Endothelial cell of umbilical vein (primary cell): Measurements from ENCODE around the gene KIAA0753. TPM values are rescaled to one million over a fixed set of nuclear protein-coding genes. Genes with fewer than 3 reads are reported as not detected.

Experiments
- BruUV-seq: library from RNA; stranded (reverse); fragments of 400-500 nt; replicated peaks from 2 replicates; lab custom pipeline; 2021; lab: Mats Ljungman, UMichigan
- CTCF ChIA-PET: fragments of 300-600, 350-600 bp; sonication (Branson Sonifier 250); formaldehyde crosslinking; loops from one replicate; lab custom pipeline; 2021; ENCODE audit warnings: antibody characterized with exemption, inconsistent platforms; lab: Charles Lee
- POLR2A ChIA-PET: fragments of 300-600, 350-600 bp; sonication (Branson Sonifier 250); formaldehyde crosslinking; loops from one replicate; lab custom pipeline; 2021; ENCODE audit warnings: antibody characterized with exemption, inconsistent platforms; lab: Charles Lee
- DNase-seq: peaks from one replicate; pipeline ENCODE4 v3.0.0-alpha.2; 2011; ENCODE audit warnings: low read depth, low spot score
- FAIRE-seq: peaks from 2 replicates; lab custom pipeline; 2011; peaks lifted over from hg19 to GRCh38; lab: Jason Lieb, UNC
- H2AFZ ChIP-seq: 2 replicates; pipeline ENCODE4 v1.6.0; 2012; ENCODE audit warnings: low read depth, low read length, control low read depth, inconsistent platforms
- H3K27ac ChIP-seq: 2 replicates; pipeline ENCODE4 v1.5.1; 2011; ENCODE audit warnings: low read depth, mild to moderate bottlenecking, control low read depth, low read length, moderate library complexity; ENCODE audit not compliant: insufficient read depth
- H3K27me3 ChIP-seq, 2 experiments: 2 replicates each; pipeline versions ENCODE4 v1.6.0 to v1.6.1; 2011; ENCODE audit warnings: low read length in 2 of 2, mixed read lengths in 1 of 2; ENCODE audit not compliant: control insufficient read depth in 2 of 2, insufficient read depth in 2 of 2
- H3K36me3 ChIP-seq, 2 experiments: 2 replicates in 1 of 2; 3 replicates in 1 of 2; pipeline ENCODE4 v1.5.1; 2011; ENCODE audit warnings: low read length in 2 of 2, mild to moderate bottlenecking in 1 of 2, moderate library complexity in 1 of 2; ENCODE audit not compliant: control insufficient read depth in 2 of 2, insufficient read depth in 2 of 2; ENCODE audit errors: extremely low read depth in 1 of 2
- H3K4me1 ChIP-seq: 3 replicates; pipeline ENCODE4 v1.5.1; 2011; ENCODE audit warnings: mild to moderate bottlenecking, low read length; ENCODE audit not compliant: control insufficient read depth, insufficient read depth; ENCODE audit errors: extremely low read depth
- H3K4me2 ChIP-seq: 2 replicates; pipeline ENCODE4 v1.6.1; 2011; ENCODE audit warnings: low read length, control low read depth, mixed read lengths; ENCODE audit not compliant: insufficient read depth
- H3K4me3 ChIP-seq, 3 experiments: fragments of 200-600 bp in 1 of 3; sonication (generic), shearing (Covaris generic) in 1 of 3; replicated peaks in 1 of 3; 2 replicates each; pipeline ENCODE4 v1.5.1; 2011 to 2016; ENCODE audit warnings: control low read depth in 3 of 3, low read length in 3 of 3, mild to moderate bottlenecking in 2 of 3, inconsistent platforms in 1 of 3, low read depth in 1 of 3, moderate library complexity in 1 of 3; ENCODE audit not compliant: insufficient read depth in 1 of 3
- H3K79me2 ChIP-seq: 2 replicates; pipeline ENCODE4 v1.6.0; 2012; ENCODE audit warnings: low read length, inconsistent platforms; ENCODE audit not compliant: control insufficient read depth, insufficient read depth
- H3K9ac ChIP-seq: replicated peaks from 2 replicates; pipeline ENCODE3; 2011; ENCODE audit warnings: low read length, control low read depth; ENCODE audit not compliant: insufficient read depth; ENCODE audit errors: extremely low read depth
- H3K9me1 ChIP-seq: replicated peaks from 3 replicates; pipeline ENCODE4 v1.6.0; 2011; ENCODE audit warnings: mild to moderate bottlenecking, low read length; ENCODE audit not compliant: control insufficient read depth, insufficient read depth; ENCODE audit errors: extremely low read depth
- H3K9me3 ChIP-seq: replicated peaks from 2 replicates; pipeline ENCODE4 v1.5.1; 2012; ENCODE audit warnings: low read length, inconsistent platforms; ENCODE audit not compliant: control insufficient read depth, insufficient read depth
- H4K20me1 ChIP-seq: replicated peaks from 2 replicates; pipeline ENCODE3; 2011; ENCODE audit warnings: mild to moderate bottlenecking, low read length; ENCODE audit not compliant: control insufficient read depth, insufficient read depth; ENCODE audit errors: extremely low read depth
- EZH2 ChIP-seq: IDR thresholded peaks from 2 replicates; pipeline ENCODE4 v1.6.1; 2012; ENCODE audit warnings: borderline replicate concordance, low read depth, mild to moderate bottlenecking, moderate library complexity, low read length, inconsistent platforms; ENCODE audit not compliant: severe bottlenecking
- MAX ChIP-seq: IDR thresholded peaks from 2 replicates; pipeline ENCODE4 v1.6.1; 2011; ENCODE audit not compliant: insufficient read depth, insufficient read length
- MYC ChIP-seq: IDR thresholded peaks from one replicate; pipeline ENCODE4 v1.6.1; 2011; ENCODE audit warnings: mild to moderate bottlenecking, low read depth, low read length
- dilution Hi-C: fragments of 300-500 bp; cut with MboI; formaldehyde crosslinking; loops from one replicate; pipeline ENCODE4 v1.15.0; 2019; ENCODE audit warnings: low sequenced_read_pairs; ENCODE audit not compliant: extremely low pct_ligation_motif_present
- intact Hi-C: fragments of 100-400 bp; cut with micrococcal nuclease; formaldehyde crosslinking; loops from one replicate; pipeline ENCODE4 v1.10.0; 2022
- polyA plus RNA-seq, 4 experiments: library from polyadenylated mRNA; depleted of rRNA in 3 of 4; stranded (reverse) in 3 of 4; unstranded in 1 of 4; fragments of >200 nt; gene quantifications; 2 replicates each; pipeline versions ENCODE4 v1.2.1 to v1.2.3, GENCODE V29; 2011 to 2012; ENCODE audit warnings: missing spikeins in 1 of 4
- total RNA-seq: library from RNA; stranded (reverse); gene quantifications from 2 replicates; pipeline ENCODE4 v1.2.3, GENCODE V29; 2021

The KIAA0753 gene
- total and polyA plus RNA-seq, 2 donors (not counting 3 experiments of a cell fraction or from before 2014, with no cell fraction given) = 5.3 to 23.9 TPM

GRCh38 chr17:6555331-6556120 lies 85.0 kb downstream of the KIAA0753 start:
- Histone ChIP-seq H3K4me3 (peak overlapping the region; percentile 3 to 42 (median 36)), H3K9me1 (no peaks in the 10 kb centered on the region), H3K9me3 (no peaks in the 10 kb centered on the region), H3K4me2 (peak overlapping the region; percentile 38), H3K9ac (no peak overlapping the region), H3K27me3 (peaks cover 9 to 18% of the 10 kb centered on the region in 2 experiments), H2AFZ (peak overlapping the region; percentile 47), H4K20me1 (no peaks in the 10 kb centered on the region), H3K79me2 (no peaks in the 10 kb centered on the region), H3K4me1 (peaks cover 3% of the 10 kb centered on the region), H3K36me3 (no peaks in the 10 kb centered on the region), H3K27ac (no peak overlapping the region)
- FAIRE-seq (no peak), DNase-seq (peak; percentile 38)
- POLR2A ChIA-PET = no interaction called here
- intact Hi-C loops (loop anchor here (1.0 kb wide), 1 partner anchor 82 kb away; no protein-coding TSS in a partner anchor), dilution Hi-C loops (no loop called here)
- CTCF ChIA-PET = interaction anchor here (1.3 to 3.7 kb wide), 2 partner anchors 80 to 83 kb away, joined by 4 to 29 read pairs; no protein-coding TSS in a partner anchor
- TF ChIP-seq EZH2 (peak; percentile 94), MYC (no peak)
- no TSS peak for BruUV-seq

- Histone ChIP-seq H3K27me3 (peaks cover 9 to 18% of the 10 kb centered on the region in 2 experiments), H3K27ac (no peak overlapping the region), H3K4me3 (no peak overlapping the region), H4K20me1 (no peaks in the 10 kb centered on the region), H2AFZ (no peak overlapping the region), H3K4me1 (peaks cover 3% of the 10 kb centered on the region), H3K79me2 (no peaks in the 10 kb centered on the region), H3K9ac (no peak overlapping the region), H3K9me3 (no peaks in the 10 kb centered on the region), H3K36me3 (no peaks in the 10 kb centered on the region), H3K4me2 (no peak overlapping the region), H3K9me1 (no peaks in the 10 kb centered on the region)
- FAIRE-seq = no peak
- ChIA-PET POLR2A (no interaction called here), CTCF (interaction anchor here (1.3 to 3.7 kb wide), 2 partner anchors 80 to 82 kb away, joined by 4 to 29 read pairs; no protein-coding TSS in a partner anchor)
- dilution Hi-C loops = no loop called here
- no TSS peak for BruUV-seq
- TF ChIP-seq EZH2 (no peak), MYC (no peak), MAX (no peak)
- intact Hi-C loops = loop anchor here (1.0 kb wide), 1 partner anchor 82 kb away; no protein-coding TSS in a partner anchor
- no peak for DNase-seq
These were observed 85.6 kb downstream of the KIAA0753 start for GRCh38 chr17:6554871-6555330.
